HepG2 (cell line): Measurements from ENCODE around the gene TMEM223. TPM values are rescaled to one million over a fixed set of nuclear protein-coding genes. Genes with fewer than 3 reads are reported as not detected.

Experiments
- ATAC-seq: fragments of 200-7000 bp; cut with Tn5 transposase; 3 replicates; pipeline ENCODE4 v1.9.1; 2020; ENCODE audit warnings: mild to moderate bottlenecking, moderate library complexity
- BruUV-seq: library from RNA; stranded (reverse); fragments of 400-500 nt; replicated peaks from 2 replicates; lab custom pipeline; 2021; lab: Mats Ljungman, UMichigan
- CTCF ChIA-PET: fragments of 300-600 bp; formaldehyde crosslinking; extraction: SDS; loops from one replicate; lab custom pipeline; 2021; ENCODE audit warnings: low total read pairs, inconsistent platforms, low intra/inter-chr PET ratio; lab: Yijun Ruan, JAX
- POLR2A ChIA-PET: fragments of 350-600 bp; sonication (Branson Sonifier 250); formaldehyde crosslinking; loops from one replicate; lab custom pipeline; 2020; ENCODE audit warnings: antibody characterized with exemption, inconsistent platforms; lab: Yijun Ruan, JAX
- DNase-seq: peaks from one replicate; pipeline ENCODE4 v3.0.0-alpha.2; 2015; ENCODE audit warnings: low spot score
- FAIRE-seq: peaks from 3 replicates; lab custom pipeline; 2011; peaks lifted over from hg19 to GRCh38; lab: Jason Lieb, UNC
- H2AFZ ChIP-seq: one replicate; pipeline ENCODE4 v1.6.1; 2011; ENCODE audit warnings: low read length, inconsistent platforms
- H3K27ac ChIP-seq: fragments of 300-600 bp; 3 replicates; pipeline ENCODE4 v1.8.0; 2011; ENCODE audit warnings: mixed run types, mild to moderate bottlenecking, mixed read lengths, low read length, inconsistent platforms; ENCODE audit not compliant: insufficient read depth; ENCODE audit errors: extremely low read length
- H3K27me3 ChIP-seq, 2 experiments: fragments of 200-600 bp in 1 of 2; 2 replicates in 1 of 2; 3 replicates in 1 of 2; pipeline versions ENCODE4 v1.6.0 to v1.8.0; 2011; ENCODE audit warnings: low read length in 2 of 2, mild to moderate bottlenecking in 2 of 2, moderate library complexity in 2 of 2, inconsistent platforms in 1 of 2; ENCODE audit not compliant: insufficient read depth in 2 of 2, control insufficient read depth in 1 of 2
- H3K36me3 ChIP-seq, 2 experiments: fragments of 200-600 bp in 1 of 2; replicated peaks in 1 of 2; 2 replicates in 1 of 2; 3 replicates in 1 of 2; pipeline versions ENCODE4 v1.5.1 to v1.8.0; 2011; ENCODE audit warnings: low read length in 2 of 2, inconsistent platforms in 1 of 2; ENCODE audit not compliant: insufficient read depth in 2 of 2, control insufficient read depth in 1 of 2
- H3K4me1 ChIP-seq: 2 replicates; pipeline ENCODE4 v1.5.1; 2012; ENCODE audit warnings: low read length, inconsistent platforms; ENCODE audit not compliant: insufficient read depth
- H3K4me2 ChIP-seq: 2 replicates; pipeline ENCODE4 v1.6.0; 2011; ENCODE audit warnings: low read depth, low read length, inconsistent platforms
- H3K4me3 ChIP-seq, 3 experiments: fragments of 200-600 bp in 1 of 3; sonication (generic), shearing (Covaris generic) in 1 of 3; replicated peaks in 1 of 3; 2 replicates each; pipeline ENCODE4 v1.5.1; 2011 to 2016; ENCODE audit warnings: low read length in 3 of 3, inconsistent platforms in 2 of 3, low read depth in 2 of 3, mild to moderate bottlenecking in 2 of 3, control low read depth in 1 of 3, mixed read lengths in 1 of 3; ENCODE audit not compliant: insufficient read depth in 1 of 3
- H3K79me2 ChIP-seq: one replicate; pipeline ENCODE4 v1.6.1; 2011; ENCODE audit warnings: low read length, inconsistent platforms; ENCODE audit not compliant: insufficient read depth
- H3K9ac ChIP-seq: 2 replicates; pipeline ENCODE4 v1.6.0; 2011; ENCODE audit warnings: mild to moderate bottlenecking, low read depth, low read length, inconsistent platforms; ENCODE audit not compliant: insufficient read depth
- H3K9me3 ChIP-seq: 2 replicates; pipeline ENCODE4 v1.5.1; 2012; ENCODE audit warnings: mild to moderate bottlenecking, low read length
- H4K20me1 ChIP-seq: 2 replicates; pipeline ENCODE4 v1.6.0; 2011; ENCODE audit warnings: inconsistent platforms, mild to moderate bottlenecking, low read length, moderate library complexity; ENCODE audit not compliant: insufficient read depth
- ARNT2 ChIP-seq: sonication (generic); formaldehyde crosslinking; IDR thresholded peaks from 2 replicates; pipeline ENCODE4 v1.8.0; 2022; ENCODE audit warnings: mild to moderate bottlenecking, low read depth, missing genetic modification reagents, moderate library complexity
- CSRNP1 ChIP-seq: sonication (generic); formaldehyde crosslinking; IDR thresholded peaks from 2 replicates; pipeline ENCODE4 v1.8.1; 2023; ENCODE audit warnings: mild to moderate bottlenecking, missing genetic modification reagents
- HNF4A ChIP-seq: sonication (generic); formaldehyde crosslinking; IDR thresholded peaks from 2 replicates; pipeline ENCODE4 v1.4.0; 2020; ENCODE audit warnings: missing genetic modification reagents
- NFATC3 ChIP-seq: sonication (generic); formaldehyde crosslinking; IDR thresholded peaks from 2 replicates; pipeline ENCODE4 v1.5.1; 2020; ENCODE audit warnings: mild to moderate bottlenecking, missing genetic modification reagents
- SIN3B ChIP-seq: fragments of 150-350 bp; IDR thresholded peaks from 2 replicates; pipeline ENCODE4 v1.6.1; 2014; ENCODE audit warnings: low read length
- SMARCC2 ChIP-seq: fragments of 450-650 bp; IDR thresholded peaks from 2 replicates; pipeline ENCODE4 v1.6.1; 2017; ENCODE audit warnings: antibody characterized with exemption, mild to moderate bottlenecking
- SOX5 ChIP-seq: IDR thresholded peaks from 2 replicates; pipeline ENCODE4 v1.6.1; 2016; ENCODE audit warnings: borderline replicate concordance
- SPEN ChIP-seq: sonication (generic); formaldehyde crosslinking; IDR thresholded peaks from 2 replicates; pipeline ENCODE4 v1.5.1; 2020; ENCODE audit warnings: low read depth, mild to moderate bottlenecking, missing genetic modification reagents
- SRY ChIP-seq: sonication (generic); formaldehyde crosslinking; IDR thresholded peaks from 2 replicates; pipeline ENCODE4 v1.8.0; 2022; ENCODE audit warnings: mild to moderate bottlenecking, missing genetic modification reagents
- TEF ChIP-seq: sonication (generic); formaldehyde crosslinking; IDR thresholded peaks from 2 replicates; pipeline ENCODE4 v1.5.0; 2020; ENCODE audit warnings: missing genetic modification reagents
- THAP11 ChIP-seq: IDR thresholded peaks from 2 replicates; pipeline ENCODE4 v1.6.1; 2016; ENCODE audit warnings: missing biosample characterization, missing genetic modification reagents
- ZBTB1 ChIP-seq: sonication (generic); formaldehyde crosslinking; IDR thresholded peaks from 2 replicates; pipeline ENCODE4 v1.4.0; 2020; ENCODE audit warnings: missing genetic modification reagents, borderline replicate concordance
- ZBTB7A ChIP-seq: sonication (generic); formaldehyde crosslinking; IDR thresholded peaks from 2 replicates; pipeline ENCODE4 v1.8.0; 2022; ENCODE audit warnings: mild to moderate bottlenecking, missing genetic modification reagents
- ZFP90 ChIP-seq: sonication (generic); formaldehyde crosslinking; IDR thresholded peaks from 2 replicates; pipeline ENCODE4 v1.8.0; 2022; ENCODE audit warnings: missing genetic modification reagents, mild to moderate bottlenecking, inconsistent platforms, borderline replicate concordance
- ZNF253 ChIP-seq: sonication (generic); formaldehyde crosslinking; IDR thresholded peaks from 2 replicates; pipeline ENCODE4 v1.8.0; 2022; ENCODE audit warnings: mild to moderate bottlenecking, missing genetic modification reagents, borderline replicate concordance
- ZNF292 ChIP-seq: sonication (generic); formaldehyde crosslinking; IDR thresholded peaks from 2 replicates; pipeline ENCODE4 v1.8.1; 2022; ENCODE audit warnings: mild to moderate bottlenecking, low read depth, missing genetic modification reagents, borderline replicate concordance
- ZNF546 ChIP-seq: sonication (generic); formaldehyde crosslinking; conservative IDR thresholded peaks from 2 replicates; pipeline ENCODE4 v1.8.1; 2023; ENCODE audit warnings: mild to moderate bottlenecking, missing genetic modification reagents
- ZNF878 ChIP-seq: sonication (generic); formaldehyde crosslinking; IDR thresholded peaks from 2 replicates; pipeline ENCODE4 v1.8.1; 2023; ENCODE audit warnings: mild to moderate bottlenecking, missing genetic modification reagents, moderate library complexity
- WGBS: methylation state at CpG from one replicate; pipeline ENCODE4 v1.1.6; 2017; ENCODE audit warnings: low lambda C conversion rate; 5-methylcytosine and 5-hydroxymethylcytosine counted together
- in situ Hi-C: cut with HindIII; loops from 2 replicates; pipeline ENCODE4 v1.10.0; 2017; ENCODE audit warnings: low pct_unique_long_range_greater_than_20kb; ENCODE audit not compliant: extremely low pct_ligation_motif_present
- intact Hi-C: fragments of 100-400 bp; cut with micrococcal nuclease; formaldehyde crosslinking; loops from one replicate; pipeline ENCODE4 v1.10.0; 2022; ENCODE audit not compliant: unreplicated experiment
- polyA plus RNA-seq, 8 experiments: library from polyadenylated mRNA; depleted of rRNA in 3 of 8; stranded (reverse) in 7 of 8; unstranded in 1 of 8; fragments of >200 nt; fragmentation: Illumina TruSeq in 4 of 8; extraction: Trizol in 4 of 8; gene quantifications; 2 replicates each; pipeline versions ENCODE4 v1.2.1 to v1.2.3, GENCODE V29; 2011 to 2016; ENCODE audit warnings: low read depth in 4 of 8, missing spikeins in 1 of 8, mixed read lengths in 1 of 8; ENCODE audit not compliant: insufficient read depth in 1 of 8
- total RNA-seq, 5 experiments: library from RNA; depleted of rRNA; stranded (reverse); fragments of >200 nt; fragmentation: Illumina TruSeq; extraction: Trizol; gene quantifications; 2 replicates each; pipeline ENCODE4 v1.2.3, GENCODE V29; 2016; ENCODE audit warnings: low read depth in 1 of 5
- TF ChIP-seq, protein P1 (sequence below): sonication (generic); formaldehyde crosslinking; IDR thresholded peaks from 2 replicates; pipeline ENCODE4 v1.8.0; 2022; ENCODE audit warnings: missing genetic modification reagents, low read depth, mild to moderate bottlenecking, borderline replicate concordance

TMEM223 gene
- total and polyA plus RNA-seq, 2 of the 13 experiments (the other 11 are each of a cell fraction or from before 2014, with no cell fraction given): 19.5 to 24.9 TPM

- TF ChIP-seq ZNF253 (CRISPR knock-in tag): peak; percentile 67
- TF ChIP-seq SMARCC2: no peak
- TF ChIP-seq SOX5 (CRISPR knock-in tag): peak; percentile 72
- TF ChIP-seq ZBTB7A: no peak
- TF ChIP-seq CSRNP1 (CRISPR knock-in tag): 0 out of 2 replicates have a peak, but pooled peaks have one; percentile 60
- no peak for TF ChIP-seq NFATC3 (CRISPR knock-in tag)
- TF ChIP-seq SRY: peak; percentile 94
- peak; percentile 89 for TF ChIP-seq THAP11 (CRISPR knock-in tag)
- TF ChIP-seq ZBTB1: no peak
- TF ChIP-seq, all 625 proteins: peak for 374
These were observed 13.5 kb upstream of the TMEM223 start, which contains the start of gene NXF1 (continued) for GRCh38 chr11:62805076-62805892.

- Histone ChIP-seq H2AFZ (no peak overlapping the region), H3K79me2 (peaks cover 18% of the 10 kb centered on the region), H3K4me1 (peaks cover 23% of the 10 kb centered on the region), H3K9ac (peak overlapping the region; percentile 84), H3K9me3 (no peaks in the 10 kb centered on the region), H3K4me3 (peak overlapping the region; percentile 86 to 97 (median 92)), H3K27ac (peak overlapping the region; percentile 48), H4K20me1 (no peaks in the 10 kb centered on the region; the same call in 1 of the 2 replicates), H3K36me3 (peaks cover 14 to 34% of the 10 kb centered on the region in 2 experiments), H3K27me3 (no peaks in the 10 kb centered on the region; a peak in 1 of 5 replicates), H3K4me2 (peak overlapping the region; percentile 89)
- TSS peak; percentile 66 for BruUV-seq
- in situ Hi-C loops (no loop called here), intact Hi-C loops (loop anchor here (1.0 to 2.0 kb wide), 2 partner anchors 18 to 27 kb away; partner anchors contain the start of gene TMEM179B)
- 5% methylated on average over 14 of the region's 14 CpGs for WGBS
- peak; percentile 9; the same call in 2 of the 3 replicates for ATAC-seq
- no peak for FAIRE-seq
- DNase-seq: no peak
- POLR2A ChIA-PET: interaction anchor here (0.9 to 5.7 kb wide), 9 partner anchors 10 to 150 kb away, joined by 3 to 53 read pairs (median 4); partner anchors contain the start of genes STX5, TEX54, TMEM179B and WDR74
- CTCF ChIA-PET: no interaction called here
- TF ChIP-seq ZNF546: no peak
- no peak for TF ChIP-seq ARNT2 (CRISPR knock-in tag)
- no peak for TF ChIP-seq SIN3B
- TF ChIP-seq HNF4A (CRISPR knock-in tag): no peak
- 0 out of 2 replicates have a peak, but pooled peaks have one; percentile 13 for TF ChIP-seq ZFP90 (CRISPR knock-in tag)
- TF ChIP-seq ZNF878 (CRISPR knock-in tag): 0 out of 2 replicates have a peak, but pooled peaks have one; percentile 4
- TF ChIP-seq TEF (CRISPR knock-in tag): 0 out of 2 replicates have a peak, but pooled peaks have one; percentile 15
- no peak for TF ChIP-seq SPEN (CRISPR knock-in tag)
- TF ChIP-seq ZNF292 (CRISPR knock-in tag): no peak
- TF ChIP-seq, protein P1, sequence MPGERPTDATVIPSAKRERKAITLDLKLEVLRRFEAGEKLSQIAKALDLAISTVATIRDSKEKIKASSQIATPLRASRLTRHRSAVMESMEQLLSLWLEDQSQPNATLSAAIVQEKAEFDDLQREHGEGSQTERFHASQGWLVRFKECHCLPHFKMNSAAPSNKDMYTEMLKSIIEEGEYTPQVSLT (CRISPR knock-in tag): 0 out of 2 replicates have a peak, but pooled peaks have one; percentile 11
These were observed 12.7 kb upstream of the TMEM223 start for GRCh38 chr11:62804310-62805075.
